GM12878 (cell line): ENCODE results near the gene RNU11. TPM values are rescaled to one million over a fixed set of nuclear protein-coding genes. Genes with fewer than 3 reads are reported as not detected.

Experiments used
- BACH1 ChIP-seq: fragments of 450-650 bp; IDR thresholded peaks from 2 replicates; pipeline ENCODE4 v1.6.1; 2017; ENCODE audit warnings: mild to moderate bottlenecking, borderline replicate concordance
- CBX3 ChIP-seq: fragments of 200-600 bp; sonication (generic); IDR thresholded peaks from 2 replicates; pipeline ENCODE4 v1.6.1; 2016; ENCODE audit warnings: low read depth, borderline replicate concordance
- CHD2 ChIP-seq: IDR thresholded peaks from 2 replicates; pipeline ENCODE4 v1.6.1; 2011; ENCODE audit warnings: low read depth, low read length, improper control_type of control experiment, borderline replicate concordance
- DPF2 ChIP-seq: fragments of 450-650 bp; IDR thresholded peaks from 2 replicates; pipeline ENCODE4 v1.6.1; 2017; ENCODE audit warnings: mild to moderate bottlenecking
- EGR1 ChIP-seq, 2 experiments: IDR thresholded peaks; 1 replicate in 1 of 2; 2 replicates in 1 of 2; pipeline ENCODE4 v1.6.1; 2011 to 2012; ENCODE audit warnings: low read depth in 2 of 2, low read length in 2 of 2, borderline replicate concordance in 1 of 2, mild to moderate bottlenecking in 1 of 2, moderate library complexity in 1 of 2
- EP300 ChIP-seq, 2 experiments: fragments of 150-350 bp in 1 of 2; IDR thresholded peaks; 2 replicates each; pipeline ENCODE4 v1.6.1; 2011 to 2012; ENCODE audit warnings: low read depth in 2 of 2, low read length in 2 of 2, borderline replicate concordance in 1 of 2, improper control_type of control experiment in 1 of 2, inconsistent platforms in 1 of 2; ENCODE audit not compliant: control insufficient read depth in 1 of 2
- JUNB ChIP-seq: IDR thresholded peaks from 2 replicates; pipeline ENCODE4 v1.6.1; 2016; ENCODE audit warnings: antibody characterized with exemption, mild to moderate bottlenecking
- NR2F1 ChIP-seq: fragments of 450-650 bp; conservative IDR thresholded peaks from 2 replicates; pipeline ENCODE4 v1.6.1; 2017; ENCODE audit warnings: mild to moderate bottlenecking
- RAD51 ChIP-seq: fragments of 450-650 bp; IDR thresholded peaks from 2 replicates; pipeline ENCODE4 v1.6.1; 2016; ENCODE audit warnings: moderate library complexity, mild to moderate bottlenecking, inconsistent platforms
- TCF3 ChIP-seq: IDR thresholded peaks from 2 replicates; pipeline ENCODE4 v1.6.1; 2012; ENCODE audit warnings: low read depth, mild to moderate bottlenecking, low read length, borderline replicate concordance; ENCODE audit not compliant: insufficient read depth
- YY1 ChIP-seq: IDR thresholded peaks from 2 replicates; pipeline ENCODE4 v1.6.1; 2011; ENCODE audit warnings: low read depth, mild to moderate bottlenecking, low read length
- ZNF217 ChIP-seq: fragments of 450-650 bp; IDR thresholded peaks from 2 replicates; pipeline ENCODE4 v1.6.1; 2017; ENCODE audit warnings: antibody characterized with exemption, mild to moderate bottlenecking
- ZNF24 ChIP-seq: fragments of 450-650 bp; IDR thresholded peaks from 2 replicates; pipeline ENCODE4 v1.6.1; 2017; ENCODE audit warnings: antibody characterized with exemption, mild to moderate bottlenecking
- polyA plus RNA-seq, 11 experiments: library from polyadenylated mRNA; depleted of rRNA in 4 of 11; unstranded in 6 of 11; stranded (reverse) in 5 of 11; fragments of >200 nt; fragmentation: Nextera tagmentation in 4 of 11; fragmentation: Illumina TruSeq in 1 of 11; extraction: Ambion mirVana in 4 of 11; extraction: Trizol in 1 of 11; gene quantifications; 1 replicate in 1 of 11; 2 replicates in 10 of 11; pipeline versions ENCODE4 v1.2.1 to v1.2.3, GENCODE V29; 2011 to 2016; ENCODE audit warnings: inconsistent platforms in 2 of 11, missing spikeins in 2 of 11, low read depth in 1 of 11
- total RNA-seq, 4 experiments: library from RNA; depleted of rRNA in 3 of 4; stranded (reverse); fragments of >200 nt in 3 of 4; fragmentation: Illumina TruSeq in 1 of 4; extraction: Trizol in 1 of 4; gene quantifications; 2 replicates each; pipeline versions ENCODE4 v1.2.1 to v1.2.3, GENCODE V29; 2013 to 2021
- TF ChIP-seq, protein P1 (sequence below): fragments of 450-650 bp; IDR thresholded peaks from 2 replicates; pipeline ENCODE4 v1.6.1; 2017; ENCODE audit warnings: antibody characterized with exemption, mild to moderate bottlenecking, moderate library complexity
- TF ChIP-seq, protein P2 (sequence below): IDR thresholded peaks from 2 replicates; pipeline ENCODE4 v1.6.1; 2012; ENCODE audit warnings: low read depth, low read length, improper control_type of control experiment
- TF ChIP-seq, protein P3 (sequence below): IDR thresholded peaks from 2 replicates; pipeline ENCODE4 v1.6.1; 2012; ENCODE audit warnings: improper control_type of control experiment, low read depth, low read length; ENCODE audit not compliant: insufficient replicate concordance
- TF ChIP-seq, protein P4 (sequence below): fragments of 450-650 bp; IDR thresholded peaks from 2 replicates; pipeline ENCODE4 v1.6.1; 2017; ENCODE audit warnings: mild to moderate bottlenecking

Gene RNU11
- total and polyA plus RNA-seq, 10 of the 15 experiments (the other 5 are each of a cell fraction or from before 2014, with no cell fraction given): under 0.01 TPM; not detected in 9

DNA sequence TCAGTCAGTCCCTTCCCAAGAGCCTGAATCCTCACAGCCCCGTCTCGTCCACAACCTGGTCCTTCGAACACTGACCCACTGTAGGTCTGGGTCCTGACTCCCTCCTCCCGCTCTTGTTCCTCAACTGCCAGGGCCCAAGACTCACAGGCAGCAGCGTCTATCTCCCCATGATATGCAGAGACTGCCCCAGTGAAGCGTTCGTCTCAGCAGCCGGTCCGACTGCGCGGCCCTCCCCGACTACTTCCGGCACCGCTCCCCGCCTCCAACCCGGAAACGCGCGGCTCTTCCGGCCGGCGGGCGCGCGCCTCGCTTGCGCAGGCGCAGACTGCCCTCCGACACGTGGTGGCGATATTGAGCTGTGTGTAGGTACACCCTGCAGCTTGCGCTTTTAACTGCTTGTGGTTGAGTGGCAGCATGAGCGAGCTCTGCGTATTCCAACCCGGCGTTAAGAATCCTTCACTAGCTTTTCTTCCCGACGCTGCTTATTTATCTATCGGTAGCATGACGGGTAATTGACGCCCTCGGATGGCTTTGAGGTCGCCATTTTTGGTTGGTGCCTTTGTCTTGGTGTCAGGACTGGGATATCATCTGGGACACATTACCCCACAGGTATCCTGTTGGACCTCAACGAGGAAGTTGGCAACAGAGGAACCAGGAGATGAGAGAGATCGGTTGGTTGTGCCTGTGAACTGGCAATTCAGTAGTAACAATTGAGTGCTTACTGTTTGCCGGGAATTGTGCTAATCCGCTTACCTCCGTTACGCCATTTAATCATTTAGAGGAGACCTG lies 5.4 kb upstream of the RNU11 start, which contains the start of gene TAF12 (continued):
- TF ChIP-seq, protein P1, sequence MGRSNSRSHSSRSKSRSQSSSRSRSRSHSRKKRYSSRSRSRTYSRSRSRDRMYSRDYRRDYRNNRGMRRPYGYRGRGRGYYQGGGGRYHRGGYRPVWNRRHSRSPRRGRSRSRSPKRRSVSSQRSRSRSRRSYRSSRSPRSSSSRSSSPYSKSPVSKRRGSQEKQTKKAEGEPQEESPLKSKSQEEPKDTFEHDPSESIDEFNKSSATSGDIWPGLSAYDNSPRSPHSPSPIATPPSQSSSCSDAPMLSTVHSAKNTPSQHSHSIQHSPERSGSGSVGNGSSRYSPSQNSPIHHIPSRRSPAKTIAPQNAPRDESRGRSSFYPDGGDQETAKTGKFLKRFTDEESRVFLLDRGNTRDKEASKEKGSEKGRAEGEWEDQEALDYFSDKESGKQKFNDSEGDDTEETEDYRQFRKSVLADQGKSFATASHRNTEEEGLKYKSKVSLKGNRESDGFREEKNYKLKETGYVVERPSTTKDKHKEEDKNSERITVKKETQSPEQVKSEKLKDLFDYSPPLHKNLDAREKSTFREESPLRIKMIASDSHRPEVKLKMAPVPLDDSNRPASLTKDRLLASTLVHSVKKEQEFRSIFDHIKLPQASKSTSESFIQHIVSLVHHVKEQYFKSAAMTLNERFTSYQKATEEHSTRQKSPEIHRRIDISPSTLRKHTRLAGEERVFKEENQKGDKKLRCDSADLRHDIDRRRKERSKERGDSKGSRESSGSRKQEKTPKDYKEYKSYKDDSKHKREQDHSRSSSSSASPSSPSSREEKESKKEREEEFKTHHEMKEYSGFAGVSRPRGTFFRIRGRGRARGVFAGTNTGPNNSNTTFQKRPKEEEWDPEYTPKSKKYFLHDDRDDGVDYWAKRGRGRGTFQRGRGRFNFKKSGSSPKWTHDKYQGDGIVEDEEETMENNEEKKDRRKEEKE: no peak
- TF ChIP-seq, protein P2, sequence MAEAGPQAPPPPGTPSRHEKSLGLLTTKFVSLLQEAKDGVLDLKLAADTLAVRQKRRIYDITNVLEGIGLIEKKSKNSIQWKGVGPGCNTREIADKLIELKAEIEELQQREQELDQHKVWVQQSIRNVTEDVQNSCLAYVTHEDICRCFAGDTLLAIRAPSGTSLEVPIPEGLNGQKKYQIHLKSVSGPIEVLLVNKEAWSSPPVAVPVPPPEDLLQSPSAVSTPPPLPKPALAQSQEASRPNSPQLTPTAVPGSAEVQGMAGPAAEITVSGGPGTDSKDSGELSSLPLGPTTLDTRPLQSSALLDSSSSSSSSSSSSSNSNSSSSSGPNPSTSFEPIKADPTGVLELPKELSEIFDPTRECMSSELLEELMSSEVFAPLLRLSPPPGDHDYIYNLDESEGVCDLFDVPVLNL: no peak
- TF ChIP-seq BACH1 (peak; percentile 76), CHD2 (peak; percentile 59; the same call in 1 of the 2 replicates), DPF2 (no peak), EP300 (IDR thresholded peaks at IDR 0.05; ENCODE audit: borderline replicate concordance in 1 of 2, control insufficient read depth in 1 of 2, low read depth in 2 of 2, low read length in 2 of 2) (0 out of 4 replicates have a peak, but pooled peaks of 1 of the 2 experiments have one; percentile 31), CBX3 (no peak), ZNF217 (0 out of 2 replicates have a peak, but pooled peaks have one; percentile 38), RAD51 (peak; percentile 63), EGR1 (IDR thresholded peaks at IDR 0.05; ENCODE audit: borderline replicate concordance in 1 of 2, low read depth in 2 of 2, low read length in 2 of 2) (peak; percentile 32 to 33; a peak in 2 of 3 replicates), ZNF24 (no peak), NR2F1 (no peak), YY1 (peak; percentile 79), TCF3 (peak; percentile 81), JUNB (no peak)
- TF ChIP-seq, protein P3, sequence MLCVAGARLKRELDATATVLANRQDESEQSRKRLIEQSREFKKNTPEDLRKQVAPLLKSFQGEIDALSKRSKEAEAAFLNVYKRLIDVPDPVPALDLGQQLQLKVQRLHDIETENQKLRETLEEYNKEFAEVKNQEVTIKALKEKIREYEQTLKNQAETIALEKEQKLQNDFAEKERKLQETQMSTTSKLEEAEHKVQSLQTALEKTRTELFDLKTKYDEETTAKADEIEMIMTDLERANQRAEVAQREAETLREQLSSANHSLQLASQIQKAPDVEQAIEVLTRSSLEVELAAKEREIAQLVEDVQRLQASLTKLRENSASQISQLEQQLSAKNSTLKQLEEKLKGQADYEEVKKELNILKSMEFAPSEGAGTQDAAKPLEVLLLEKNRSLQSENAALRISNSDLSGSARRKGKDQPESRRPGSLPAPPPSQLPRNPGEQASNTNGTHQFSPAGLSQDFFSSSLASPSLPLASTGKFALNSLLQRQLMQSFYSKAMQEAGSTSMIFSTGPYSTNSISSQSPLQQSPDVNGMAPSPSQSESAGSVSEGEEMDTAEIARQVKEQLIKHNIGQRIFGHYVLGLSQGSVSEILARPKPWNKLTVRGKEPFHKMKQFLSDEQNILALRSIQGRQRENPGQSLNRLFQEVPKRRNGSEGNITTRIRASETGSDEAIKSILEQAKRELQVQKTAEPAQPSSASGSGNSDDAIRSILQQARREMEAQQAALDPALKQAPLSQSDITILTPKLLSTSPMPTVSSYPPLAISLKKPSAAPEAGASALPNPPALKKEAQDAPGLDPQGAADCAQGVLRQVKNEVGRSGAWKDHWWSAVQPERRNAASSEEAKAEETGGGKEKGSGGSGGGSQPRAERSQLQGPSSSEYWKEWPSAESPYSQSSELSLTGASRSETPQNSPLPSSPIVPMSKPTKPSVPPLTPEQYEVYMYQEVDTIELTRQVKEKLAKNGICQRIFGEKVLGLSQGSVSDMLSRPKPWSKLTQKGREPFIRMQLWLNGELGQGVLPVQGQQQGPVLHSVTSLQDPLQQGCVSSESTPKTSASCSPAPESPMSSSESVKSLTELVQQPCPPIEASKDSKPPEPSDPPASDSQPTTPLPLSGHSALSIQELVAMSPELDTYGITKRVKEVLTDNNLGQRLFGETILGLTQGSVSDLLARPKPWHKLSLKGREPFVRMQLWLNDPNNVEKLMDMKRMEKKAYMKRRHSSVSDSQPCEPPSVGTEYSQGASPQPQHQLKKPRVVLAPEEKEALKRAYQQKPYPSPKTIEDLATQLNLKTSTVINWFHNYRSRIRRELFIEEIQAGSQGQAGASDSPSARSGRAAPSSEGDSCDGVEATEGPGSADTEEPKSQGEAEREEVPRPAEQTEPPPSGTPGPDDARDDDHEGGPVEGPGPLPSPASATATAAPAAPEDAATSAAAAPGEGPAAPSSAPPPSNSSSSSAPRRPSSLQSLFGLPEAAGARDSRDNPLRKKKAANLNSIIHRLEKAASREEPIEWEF: no peak
- TF ChIP-seq, protein P4, sequence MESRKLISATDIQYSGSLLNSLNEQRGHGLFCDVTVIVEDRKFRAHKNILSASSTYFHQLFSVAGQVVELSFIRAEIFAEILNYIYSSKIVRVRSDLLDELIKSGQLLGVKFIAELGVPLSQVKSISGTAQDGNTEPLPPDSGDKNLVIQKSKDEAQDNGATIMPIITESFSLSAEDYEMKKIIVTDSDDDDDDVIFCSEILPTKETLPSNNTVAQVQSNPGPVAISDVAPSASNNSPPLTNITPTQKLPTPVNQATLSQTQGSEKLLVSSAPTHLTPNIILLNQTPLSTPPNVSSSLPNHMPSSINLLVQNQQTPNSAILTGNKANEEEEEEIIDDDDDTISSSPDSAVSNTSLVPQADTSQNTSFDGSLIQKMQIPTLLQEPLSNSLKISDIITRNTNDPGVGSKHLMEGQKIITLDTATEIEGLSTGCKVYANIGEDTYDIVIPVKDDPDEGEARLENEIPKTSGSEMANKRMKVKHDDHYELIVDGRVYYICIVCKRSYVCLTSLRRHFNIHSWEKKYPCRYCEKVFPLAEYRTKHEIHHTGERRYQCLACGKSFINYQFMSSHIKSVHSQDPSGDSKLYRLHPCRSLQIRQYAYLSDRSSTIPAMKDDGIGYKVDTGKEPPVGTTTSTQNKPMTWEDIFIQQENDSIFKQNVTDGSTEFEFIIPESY: 0 out of 2 replicates have a peak, but pooled peaks have one; percentile 30
